ENCODE data around the gene NLRP12.

GRCh38 chr19:53782698-53783097 lies 41.4 kb downstream of the NLRP12 start:
- no peak for TF ChIP-seq CTCF (IDR thresholded peaks at IDR 0.05; ENCODE audit: low read depth, low read length, poor library complexity, severe bottlenecking)
- no peak for TF ChIP-seq EZH2phosphoT487 (IDR thresholded peaks at IDR 0.05; ENCODE audit: borderline replicate concordance, low read length)

Data from DOHH2 (cell line).